PC-9 (cell line): ENCODE results near the gene ZNF723.

Experiments
- EZH2 ChIP-seq: fragments of 200-600 bp; sonication (generic); IDR thresholded peaks from 2 replicates; pipeline ENCODE4 v1.8.0; 2017; ENCODE audit warnings: antibody characterized with exemption, low read depth
- TF ChIP-seq, protein P1 (sequence below): fragments of 200-600 bp; sonication (generic); conservative IDR thresholded peaks from 2 replicates; pipeline ENCODE4 v1.6.1; 2017; ENCODE audit warnings: mixed run types, antibody characterized with exemption, mild to moderate bottlenecking, moderate library complexity

DNA sequence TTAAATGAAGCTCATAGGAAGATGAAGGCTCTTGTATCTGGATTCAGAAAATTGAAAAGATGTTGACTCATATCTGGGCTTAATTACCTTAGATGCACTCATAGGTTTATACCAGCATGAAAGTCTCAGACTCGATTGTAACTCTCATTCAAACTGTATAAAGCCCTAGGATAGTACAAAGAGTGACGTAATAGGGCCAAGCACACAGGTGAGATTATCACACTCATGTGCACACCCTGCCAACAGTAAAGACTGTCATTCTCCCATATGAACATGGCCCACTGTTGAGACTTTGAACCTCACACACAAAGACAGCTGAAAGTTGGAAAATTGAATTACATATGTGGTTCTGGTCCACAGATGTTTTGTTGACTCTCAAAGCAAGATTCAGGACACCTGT is 18.0 kb upstream of the ZNF723 start:
- no peak for TF ChIP-seq EZH2
- TF ChIP-seq, protein P1, sequence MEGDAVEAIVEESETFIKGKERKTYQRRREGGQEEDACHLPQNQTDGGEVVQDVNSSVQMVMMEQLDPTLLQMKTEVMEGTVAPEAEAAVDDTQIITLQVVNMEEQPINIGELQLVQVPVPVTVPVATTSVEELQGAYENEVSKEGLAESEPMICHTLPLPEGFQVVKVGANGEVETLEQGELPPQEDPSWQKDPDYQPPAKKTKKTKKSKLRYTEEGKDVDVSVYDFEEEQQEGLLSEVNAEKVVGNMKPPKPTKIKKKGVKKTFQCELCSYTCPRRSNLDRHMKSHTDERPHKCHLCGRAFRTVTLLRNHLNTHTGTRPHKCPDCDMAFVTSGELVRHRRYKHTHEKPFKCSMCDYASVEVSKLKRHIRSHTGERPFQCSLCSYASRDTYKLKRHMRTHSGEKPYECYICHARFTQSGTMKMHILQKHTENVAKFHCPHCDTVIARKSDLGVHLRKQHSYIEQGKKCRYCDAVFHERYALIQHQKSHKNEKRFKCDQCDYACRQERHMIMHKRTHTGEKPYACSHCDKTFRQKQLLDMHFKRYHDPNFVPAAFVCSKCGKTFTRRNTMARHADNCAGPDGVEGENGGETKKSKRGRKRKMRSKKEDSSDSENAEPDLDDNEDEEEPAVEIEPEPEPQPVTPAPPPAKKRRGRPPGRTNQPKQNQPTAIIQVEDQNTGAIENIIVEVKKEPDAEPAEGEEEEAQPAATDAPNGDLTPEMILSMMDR, result no peak
